ENCODE measurements around the gene GOLGA3. TPM values are rescaled to one million over a fixed set of nuclear protein-coding genes. Genes with fewer than 3 reads are reported as not detected.

The GOLGA3 gene
- total and polyA plus RNA-seq, 2 donors from 2014 or later = 7.7 to 53.0 TPM

GRCh38 chr12:132851465-132851864, 22.8 kb upstream of the GOLGA3 start:
- Histone ChIP-seq H3K27me3 (ENCODE audit: control insufficient read depth, insufficient read depth, low read length) (no peaks in the 10 kb centered on the region), H3K36me3 (ENCODE audit: control insufficient read depth in 2 of 3, insufficient read depth in 3 of 3, low read length in 3 of 3) (peaks cover 4 to 53% (median 43%) of the 10 kb centered on the region in 3 donors), H3K27ac (ENCODE audit: low read depth in 2 of 2, low read length in 2 of 2) (no peak overlapping the region), H3K4me3 (ENCODE audit: low read length in 3 of 3) (no peak overlapping the region), H3K4me1 (ENCODE audit: control insufficient read depth in 2 of 3, insufficient read depth in 2 of 3, low read depth in 1 of 3, low read length in 3 of 3) (no peaks in the 10 kb centered on the region), H3K9ac (ENCODE audit: low read length in 3 of 3) (no peak overlapping the region), H3K9me3 (ENCODE audit: control insufficient read depth in 2 of 3, insufficient read depth in 1 of 3, low read length in 3 of 3) (no peaks in the 10 kb centered on the region)
- DNase-seq (peak in 2 of 5 donors; percentile 12 to 21), FAIRE-seq (no peak)
- no peak for TF ChIP-seq CTCF (IDR thresholded peaks at IDR 0.05; ENCODE audit: borderline replicate concordance, extremely low read depth, insufficient read depth)
- intact Hi-C loops (cut with DNase I) = no loop called here

- Histone ChIP-seq H3K27ac (ENCODE audit: low read depth in 2 of 2, low read length in 2 of 2) (no peak overlapping the region), H3K4me3 (ENCODE audit: low read length in 3 of 3) (no peak overlapping the region), H3K36me3 (ENCODE audit: control insufficient read depth in 2 of 3, insufficient read depth in 3 of 3, low read length in 3 of 3) (peaks cover 0 to 48% (median 42%) of the 10 kb centered on the region in 3 donors), H3K9me3 (ENCODE audit: control insufficient read depth in 2 of 3, insufficient read depth in 1 of 3, low read length in 3 of 3) (no peaks in the 10 kb centered on the region), H3K27me3 (ENCODE audit: control insufficient read depth, insufficient read depth, low read length) (no peaks in the 10 kb centered on the region), H3K9ac (ENCODE audit: low read length in 3 of 3) (no peak overlapping the region), H3K4me1 (ENCODE audit: control insufficient read depth in 2 of 3, insufficient read depth in 2 of 3, low read depth in 1 of 3, low read length in 3 of 3) (no peaks in the 10 kb centered on the region)
- no peak for TF ChIP-seq CTCF (IDR thresholded peaks at IDR 0.05; ENCODE audit: borderline replicate concordance, extremely low read depth, insufficient read depth)
- intact Hi-C loops (cut with DNase I) = no loop called here
- no peak for FAIRE-seq
- DNase-seq = no peak
Observed at GRCh38 chr12:132850291-132850690, 21.6 kb upstream of the GOLGA3 start.

- DNase-seq = no peak
- H3K36me3 ChIP-seq (ENCODE audit: control insufficient read depth in 2 of 3, insufficient read depth in 3 of 3, low read length in 3 of 3) = peaks cover 0 to 42% (median 42%) of the 10 kb centered on the region in 3 donors
- TF ChIP-seq CTCF (IDR thresholded peaks at IDR 0.05; ENCODE audit: borderline replicate concordance, extremely low read depth, insufficient read depth) = no peak
- FAIRE-seq = no peak
- intact Hi-C loops (cut with DNase I) = no loop called here
- no peak overlapping the region for H3K9ac ChIP-seq (ENCODE audit: low read length in 3 of 3)
- H3K4me1 ChIP-seq (ENCODE audit: control insufficient read depth in 2 of 3, insufficient read depth in 2 of 3, low read depth in 1 of 3, low read length in 3 of 3) = no peaks in the 10 kb centered on the region
- H3K9me3 ChIP-seq (ENCODE audit: control insufficient read depth in 2 of 3, insufficient read depth in 1 of 3, low read length in 3 of 3) = no peaks in the 10 kb centered on the region
- no peak overlapping the region for H3K27ac ChIP-seq (ENCODE audit: low read depth in 2 of 2, low read length in 2 of 2)
- no peak overlapping the region for H3K4me3 ChIP-seq (ENCODE audit: low read length in 3 of 3)
- no peaks in the 10 kb centered on the region for H3K27me3 ChIP-seq (ENCODE audit: control insufficient read depth, insufficient read depth, low read length)
Observed at GRCh38 chr12:132848521-132848920, 19.9 kb upstream of the GOLGA3 start.
